H1 (cell line): ENCODE measurements around the gene RPS26. TPM values are rescaled to one million over a fixed set of nuclear protein-coding genes. Genes with fewer than 3 reads are reported as not detected.

Source experiments
- CTCF ChIA-PET: fragments of 300-600 bp; sonication (Branson Sonifier 250); formaldehyde crosslinking; loops from one replicate; lab custom pipeline; 2021; ENCODE audit not compliant: partially characterized antibody; lab: Charles Lee
- POLR2A ChIA-PET: fragments of 300-600 bp; sonication (Branson Sonifier 250); formaldehyde crosslinking; loops from one replicate; lab custom pipeline; 2021; ENCODE audit warnings: inconsistent platforms; ENCODE audit not compliant: partially characterized antibody; lab: Charles Lee
- DNase-seq, 2 experiments: peaks; one replicate each; pipeline versions ENCODE4 v3.0.0 to v3.0.0-alpha.2; 2010 to 2022; ENCODE audit warnings: low spot score in 2 of 2, low read depth in 1 of 2, mixed read lengths in 1 of 2
- FAIRE-seq: peaks from 2 replicates; lab custom pipeline; 2011; peaks lifted over from hg19 to GRCh38; lab: Jason Lieb, UNC
- H2AFZ ChIP-seq: 2 replicates; pipeline ENCODE4 v1.8.1; 2012; ENCODE audit warnings: low read length, inconsistent platforms
- H2AK5ac ChIP-seq: 2 replicates; pipeline ENCODE4 v1.6.1; 2013; ENCODE audit warnings: low read depth, low read length
- H2BK120ac ChIP-seq: replicated peaks from 2 replicates; pipeline ENCODE3; 2013; ENCODE audit warnings: low read depth, low read length, inconsistent platforms
- H2BK12ac ChIP-seq: 2 replicates; pipeline ENCODE4 v1.6.1; 2013; ENCODE audit warnings: low read depth, low read length
- H2BK15ac ChIP-seq: 2 replicates; pipeline ENCODE4 v1.6.1; 2013; ENCODE audit warnings: low read length
- H2BK20ac ChIP-seq: 2 replicates; pipeline ENCODE4 v1.6.1; 2013; ENCODE audit warnings: low read length
- H2BK5ac ChIP-seq: 2 replicates; pipeline ENCODE4 v1.6.1; 2013; ENCODE audit warnings: low read depth, low read length
- H3K14ac ChIP-seq: 2 replicates; pipeline ENCODE4 v1.6.1; 2013; ENCODE audit warnings: inconsistent platforms; ENCODE audit not compliant: insufficient read length
- H3K18ac ChIP-seq: 2 replicates; pipeline ENCODE4 v1.6.1; 2013; ENCODE audit warnings: low read length; ENCODE audit errors: extremely low read depth
- H3K23ac ChIP-seq: 2 replicates; pipeline ENCODE4 v1.6.1; 2013; ENCODE audit warnings: inconsistent platforms; ENCODE audit not compliant: insufficient read length
- H3K23me2 ChIP-seq: 2 replicates; pipeline ENCODE4 v1.6.1; 2013; ENCODE audit warnings: low read depth, low read length
- H3K27ac ChIP-seq: 2 replicates; pipeline ENCODE4 v1.6.1; 2011; ENCODE audit warnings: low read depth, low read length, inconsistent platforms
- H3K27me3 ChIP-seq, 4 experiments: replicated peaks in 1 of 4; 1 replicate in 1 of 4; 2 replicates in 3 of 4; pipeline versions ENCODE4 v1.6.1 to v1.8.1; 2011 to 2013; ENCODE audit warnings: low read length in 3 of 4, mild to moderate bottlenecking in 3 of 4, inconsistent platforms in 2 of 4, mixed read lengths in 2 of 4, moderate library complexity in 1 of 4; ENCODE audit not compliant: control insufficient read depth in 3 of 4, insufficient read depth in 3 of 4; ENCODE audit errors: extremely low read depth in 1 of 4
- H3K36me3 ChIP-seq, 4 experiments: 2 replicates each; pipeline versions ENCODE4 v1.6.1 to v1.8.1; 2011 to 2013; ENCODE audit warnings: mild to moderate bottlenecking in 4 of 4, low read length in 3 of 4, moderate library complexity in 2 of 4, control low read depth in 1 of 4, inconsistent platforms in 1 of 4; ENCODE audit not compliant: insufficient read depth in 4 of 4, control insufficient read depth in 2 of 4
- H3K4ac ChIP-seq: replicated peaks from 2 replicates; pipeline ENCODE3; 2013; ENCODE audit warnings: low read length, low read depth, mixed read lengths, inconsistent platforms; ENCODE audit not compliant: insufficient read length
- H3K4me1 ChIP-seq, 4 experiments: replicated peaks in 1 of 4; 1 replicate in 1 of 4; 2 replicates in 3 of 4; pipeline versions ENCODE4 v1.6.1 to v1.8.1; 2011 to 2013; ENCODE audit warnings: low read length in 3 of 4, inconsistent platforms in 2 of 4, mixed read lengths in 1 of 4; ENCODE audit not compliant: insufficient read depth in 4 of 4, control insufficient read depth in 3 of 4
- H3K4me2 ChIP-seq, 2 experiments: 2 replicates each; pipeline versions ENCODE4 v1.6.1 to v1.8.1; 2011 to 2013; ENCODE audit warnings: low read depth in 2 of 2, low read length in 2 of 2, control low read depth in 1 of 2, inconsistent platforms in 1 of 2, mild to moderate bottlenecking in 1 of 2; ENCODE audit not compliant: insufficient read depth in 1 of 2
- H3K4me3 ChIP-seq, 4 experiments: fragments of 200-600, 300-600 bp in 1 of 4; sonication (generic), shearing (Covaris generic), sonication (Bioruptor Twin) in 1 of 4; 2 replicates each; pipeline versions ENCODE4 v1.5.1 to v1.8.1; 2011 to 2016; ENCODE audit warnings: low read length in 4 of 4, low read depth in 3 of 4, control low read depth in 2 of 4, inconsistent platforms in 2 of 4, mild to moderate bottlenecking in 2 of 4, mixed read lengths in 1 of 4, moderate library complexity in 1 of 4; ENCODE audit not compliant: insufficient read depth in 2 of 4; ENCODE audit errors: extremely low read depth in 1 of 4
- H3K56ac ChIP-seq: replicated peaks from 2 replicates; pipeline ENCODE3; 2013; ENCODE audit warnings: low read depth, mild to moderate bottlenecking, mixed read lengths, low read length, inconsistent platforms; ENCODE audit not compliant: insufficient read length
- H3K79me1 ChIP-seq: 2 replicates; pipeline ENCODE4 v1.6.1; 2013; ENCODE audit warnings: low read depth, low read length, control low read depth
- H3K79me2 ChIP-seq, 2 experiments: 2 replicates each; pipeline versions ENCODE4 v1.6.1 to v1.8.1; 2012 to 2013; ENCODE audit warnings: low read length in 2 of 2, mild to moderate bottlenecking in 2 of 2, inconsistent platforms in 1 of 2; ENCODE audit not compliant: insufficient read depth in 2 of 2, control insufficient read depth in 1 of 2
- H3K9ac ChIP-seq, 4 experiments: replicated peaks in 1 of 4; 1 replicate in 1 of 4; 2 replicates in 3 of 4; pipeline versions ENCODE4 v1.6.1 to v1.8.1; 2011 to 2013; ENCODE audit warnings: low read depth in 3 of 4, low read length in 3 of 4, control low read depth in 2 of 4, mild to moderate bottlenecking in 2 of 4, moderate library complexity in 2 of 4, inconsistent platforms in 1 of 4; ENCODE audit errors: extremely low read depth in 1 of 4
- H3K9me3 ChIP-seq, 2 experiments: 2 replicates each; pipeline versions ENCODE4 v1.6.1 to v1.8.1; 2012 to 2013; ENCODE audit warnings: mild to moderate bottlenecking in 2 of 2, moderate library complexity in 2 of 2, control low read depth in 1 of 2, inconsistent platforms in 1 of 2, low read depth in 1 of 2, low read length in 1 of 2, mixed read lengths in 1 of 2; ENCODE audit not compliant: insufficient read depth in 2 of 2
- H4K20me1 ChIP-seq, 2 experiments: replicated peaks in 1 of 2; 2 replicates each; pipeline versions ENCODE3 to v1.8.1; 2011 to 2013; ENCODE audit warnings: inconsistent platforms in 2 of 2, low read length in 2 of 2, mild to moderate bottlenecking in 1 of 2; ENCODE audit not compliant: insufficient read depth in 2 of 2, control insufficient read depth in 1 of 2
- H4K5ac ChIP-seq: 2 replicates; pipeline ENCODE4 v1.6.1; 2013; ENCODE audit warnings: low read length, low read depth, mixed read lengths, inconsistent platforms; ENCODE audit not compliant: insufficient read length
- H4K8ac ChIP-seq: 2 replicates; pipeline ENCODE4 v1.8.0; 2013; ENCODE audit warnings: mild to moderate bottlenecking, moderate library complexity, low read length, inconsistent platforms; ENCODE audit not compliant: insufficient read depth; ENCODE audit errors: extremely low read depth
- H4K91ac ChIP-seq: replicated peaks from 2 replicates; pipeline ENCODE3; 2013; ENCODE audit warnings: low read length, mixed read lengths, inconsistent platforms; ENCODE audit not compliant: insufficient read length
- ASH2L ChIP-seq: fragments of 200-600, 300-600 bp; sonication (generic); IDR thresholded peaks from one replicate; pipeline ENCODE4 v1.7.1; 2017; ENCODE audit warnings: low read length
- ATF2 ChIP-seq: IDR thresholded peaks from 2 replicates; pipeline ENCODE4 v1.6.1; 2012; ENCODE audit warnings: low read length, inconsistent platforms
- CREB1 ChIP-seq: IDR thresholded peaks from 2 replicates; pipeline ENCODE4 v1.6.1; 2012; ENCODE audit warnings: inconsistent platforms
- GTF2F1 ChIP-seq: IDR thresholded peaks from 2 replicates; pipeline ENCODE4 v1.6.1; 2012; ENCODE audit warnings: low read depth, low read length, improper control_type of control experiment, borderline replicate concordance
- HDAC2 ChIP-seq, 2 experiments: fragments of 300-600 bp in 1 of 2; sonication (generic) in 1 of 2; IDR thresholded peaks; 2 replicates each; pipeline ENCODE4 v1.6.1; 2011 to 2012; ENCODE audit warnings: low read depth in 2 of 2, low read length in 2 of 2, mild to moderate bottlenecking in 2 of 2, moderate library complexity in 2 of 2, borderline replicate concordance in 1 of 2, inconsistent platforms in 1 of 2
- POLR2A ChIP-seq, 2 experiments: IDR thresholded peaks; 1 replicate in 1 of 2; 2 replicates in 1 of 2; pipeline ENCODE4 v1.6.1; 2011; ENCODE audit warnings: low read depth in 2 of 2, low read length in 2 of 2, mild to moderate bottlenecking in 2 of 2; ENCODE audit errors: control extremely low read depth in 1 of 2
- SP1 ChIP-seq: IDR thresholded peaks from 2 replicates; pipeline ENCODE4 v1.6.1; 2011; ENCODE audit warnings: low read depth, low read length
- SUZ12 ChIP-seq: fragments of 200-600 bp; sonication (generic); IDR thresholded peaks from 2 replicates; pipeline ENCODE4 v1.6.1; 2012; ENCODE audit warnings: mild to moderate bottlenecking, inconsistent platforms, low read length, moderate library complexity, mixed read lengths
- TBP ChIP-seq: IDR thresholded peaks from 2 replicates; pipeline ENCODE4 v1.6.1; 2011; ENCODE audit warnings: low read depth, low read length, improper control_type of control experiment
- YY1 ChIP-seq: IDR thresholded peaks from 2 replicates; pipeline ENCODE4 v1.6.1; 2011; ENCODE audit warnings: low read depth, mild to moderate bottlenecking, low read length
- WGBS, 2 experiments: shearing (Covaris generic) in 1 of 2; methylation state at CpG; one replicate each; pipeline versions ENCODE4 v1.1.6 to v1.1.7; 2013 to 2015; ENCODE audit warnings: low lambda C conversion rate in 2 of 2, mixed read lengths in 2 of 2, inconsistent platforms in 1 of 2, low coverage in 1 of 2, missing lambda C conversion rate in 1 of 2; ENCODE audit not compliant: insufficient replicate concordance in 2 of 2, insufficient coverage in 1 of 2, insufficient read length in 1 of 2; ENCODE audit errors: extremely low coverage in 1 of 2, missing lambda C conversion rate in 1 of 2; 5-methylcytosine and 5-hydroxymethylcytosine counted together
- polyA plus RNA-seq, 7 experiments: library from polyadenylated mRNA; depleted of rRNA in 3 of 7; stranded (reverse) in 5 of 7; unstranded in 2 of 7; fragments of >200 nt in 5 of 7; fragments of 200-250 nt in 2 of 7; gene quantifications; 1 replicate in 5 of 7; 2 replicates in 1 of 7; 4 replicates in 1 of 7; pipeline versions ENCODE4 v1.2.1 to v1.2.3, GENCODE V29; 2011 to 2013; ENCODE audit warnings: missing spikeins in 2 of 7, mixed read lengths in 2 of 7
- total RNA-seq: library from RNA; stranded (reverse); fragmentation: NEBNext Ultra II Directional; extraction: Animal tissue kit (Norgen Biotek cat#: 25700); gene quantifications from 2 replicates; pipeline ENCODE4 v1.2.1, GENCODE V29; 2021

The RPS26 gene
- total and polyA plus RNA-seq, 2 of the 8 experiments (the other 6 are each of a cell fraction or from before 2014, with no cell fraction given), result 53.4 to 1,922 TPM

- CTCF ChIA-PET, result interaction anchor here (1.3 to 18.1 kb wide), 4 partner anchors 9 to 25 kb away, joined by 4 to 256 read pairs (median 19); partner anchors contain the start of gene SUOX
- WGBS, 2 experiments, result 8% methylated on average over 8 of the region's 10 CpGs; no CpG with 5 or more reads in 1 of the 2 experiments
- TF ChIP-seq CREB1 (no peak), GTF2F1 (0 out of 2 replicates have a peak, but pooled peaks have one; percentile 27), YY1 (no peak), TBP (peak; percentile 52), SP1 (peak; percentile 47; the same call in 1 of the 2 replicates), POLR2A (IDR thresholded peaks at IDR 0.05; ENCODE audit: control extremely low read depth in 1 of 2, low read depth in 2 of 2, low read length in 2 of 2) (peak in 1 of 2 experiments; percentile 69; a peak in 2 of 3 replicates), ASH2L (peak; percentile 66), SUZ12 (no peak), HDAC2 (IDR thresholded peaks at IDR 0.05; ENCODE audit: borderline replicate concordance in 1 of 2, low read depth in 2 of 2, low read length in 2 of 2) (no peak), ATF2 (no peak)
Observed at GRCh38 chr12:56020423-56021184, 21.1 kb upstream of the RPS26 start, which contains the start of gene IKZF4. Gene IKZF4 (plus strand): TSS chr12:56021043. CDS start chr12:56021494, 451 bp downstream.

More at GRCh38 chr12:56020423-56021184, 21.1 kb upstream of the RPS26 start, which contains the start of gene IKZF4:
- FAIRE-seq, result no peak
- POLR2A ChIA-PET, result interaction anchor here (0.7 to 6.3 kb wide), 17 partner anchors 9 to 265 kb away, joined by 3 to 82 read pairs (median 5); partner anchors contain the start of genes ERBB3, ORMDL2, PA2G4 and PYM1
- Histone ChIP-seq H4K20me1 (no peaks in the 10 kb centered on the region), H2BK5ac (peak within 1 kb of the TSS; percentile 92), H3K4me1 (peaks cover 8 to 25% (median 16%) of the 10 kb centered on the region in 4 experiments), H4K5ac (peak within 1 kb of the TSS; percentile 92), H4K91ac (peak within 1 kb of the TSS; percentile 97), H3K27me3 (no peaks in the 10 kb centered on the region), H3K4me3 (peak within 1 kb of the TSS; percentile 37 to 60 (median 52)), H3K9me3 (no peaks in the 10 kb centered on the region), H3K14ac (peak within 1 kb of the TSS; percentile 54), H4K8ac (peak within 1 kb of the TSS; percentile 81), H3K23me2 (peaks cover 12% of the 10 kb centered on the region), H3K4me2 (peak within 1 kb of the TSS; percentile 78 to 92), H2BK12ac (peak within 1 kb of the TSS; percentile 89), H3K36me3 (peaks cover 0 to 13% (median 2%) of the 10 kb centered on the region in 4 experiments; a peak in 4 of 8 replicates), H3K27ac (peak within 1 kb of the TSS; percentile 73), H2AK5ac (peak within 1 kb of the TSS; percentile 71; the same call in 1 of the 2 replicates), H3K79me2 (no peaks in the 10 kb centered on the region), H2BK15ac (peak within 1 kb of the TSS; percentile 84; the same call in 1 of the 2 replicates), H3K9ac (peak within 1 kb of the TSS in 3 of 4 experiments; percentile 44 to 78 (median 71); a peak in 6 of 7 replicates), H2AFZ (peak within 1 kb of the TSS; percentile 24; the same call in 1 of the 2 replicates), H2BK120ac (peak within 1 kb of the TSS; percentile 30), H3K56ac (peak within 1 kb of the TSS; percentile 59), H3K4ac (peak within 1 kb of the TSS; percentile 80), H2BK20ac (peak within 1 kb of the TSS; percentile 86; the same call in 1 of the 2 replicates), H3K18ac (peak within 1 kb of the TSS; percentile 76), H3K23ac (no peak within 1 kb of the TSS), H3K79me1 (no peaks in the 10 kb centered on the region; the same call in 1 of the 2 replicates)
- DNase-seq, result peak in 1 of 2 experiments; percentile 81
